GM12872 (cell line): ENCODE data around the gene RAPSN.

Experiments
- TF ChIP-seq, protein P1 (sequence below): IDR thresholded peaks from 3 replicates; pipeline ENCODE4 v1.5.1; 2011; ENCODE audit warnings: low read depth, mild to moderate bottlenecking, low read length, moderate library complexity; ENCODE audit not compliant: insufficient read depth

RAPSN gene

DNA sequence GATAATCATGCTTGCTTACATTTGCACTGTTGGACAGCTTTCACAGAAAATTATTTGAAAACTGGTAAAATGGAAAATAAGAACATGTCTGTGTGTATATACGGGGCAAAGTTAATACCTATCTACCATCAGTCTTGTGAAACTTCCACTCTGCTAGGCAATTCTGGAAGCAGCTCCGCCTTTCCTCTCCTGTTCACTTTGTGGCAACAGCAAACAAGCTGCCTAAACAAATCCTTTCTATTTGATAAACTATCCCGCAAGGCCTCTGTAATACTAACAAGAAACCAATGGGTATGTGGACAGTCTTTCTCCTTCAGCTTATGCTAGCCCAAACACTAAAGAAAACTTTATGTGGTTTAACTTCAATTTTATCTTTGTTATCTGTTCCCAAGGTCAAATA lies 39.2 kb upstream of the RAPSN start:
- TF ChIP-seq, protein P1, sequence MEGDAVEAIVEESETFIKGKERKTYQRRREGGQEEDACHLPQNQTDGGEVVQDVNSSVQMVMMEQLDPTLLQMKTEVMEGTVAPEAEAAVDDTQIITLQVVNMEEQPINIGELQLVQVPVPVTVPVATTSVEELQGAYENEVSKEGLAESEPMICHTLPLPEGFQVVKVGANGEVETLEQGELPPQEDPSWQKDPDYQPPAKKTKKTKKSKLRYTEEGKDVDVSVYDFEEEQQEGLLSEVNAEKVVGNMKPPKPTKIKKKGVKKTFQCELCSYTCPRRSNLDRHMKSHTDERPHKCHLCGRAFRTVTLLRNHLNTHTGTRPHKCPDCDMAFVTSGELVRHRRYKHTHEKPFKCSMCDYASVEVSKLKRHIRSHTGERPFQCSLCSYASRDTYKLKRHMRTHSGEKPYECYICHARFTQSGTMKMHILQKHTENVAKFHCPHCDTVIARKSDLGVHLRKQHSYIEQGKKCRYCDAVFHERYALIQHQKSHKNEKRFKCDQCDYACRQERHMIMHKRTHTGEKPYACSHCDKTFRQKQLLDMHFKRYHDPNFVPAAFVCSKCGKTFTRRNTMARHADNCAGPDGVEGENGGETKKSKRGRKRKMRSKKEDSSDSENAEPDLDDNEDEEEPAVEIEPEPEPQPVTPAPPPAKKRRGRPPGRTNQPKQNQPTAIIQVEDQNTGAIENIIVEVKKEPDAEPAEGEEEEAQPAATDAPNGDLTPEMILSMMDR, result no peak

DNA sequence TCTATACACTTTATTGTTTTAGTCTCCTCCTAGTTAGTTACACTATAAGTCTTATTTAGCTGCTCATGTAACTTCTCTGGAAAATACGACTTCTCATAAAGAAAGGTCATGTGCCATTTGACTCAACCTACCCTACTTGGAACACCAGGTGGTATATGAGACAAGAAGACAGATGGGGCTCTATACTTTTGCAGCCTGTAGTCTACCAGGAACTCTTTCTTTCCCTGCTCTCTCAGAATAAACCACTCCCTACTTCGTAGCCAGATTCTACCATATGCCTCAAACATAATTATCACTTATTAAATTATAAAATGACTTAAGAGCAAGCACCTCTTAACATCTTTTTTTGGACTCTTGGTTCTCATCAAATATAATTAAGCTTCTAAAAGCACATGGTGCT lies 38.5 kb upstream of the RAPSN start:
- TF ChIP-seq, protein P1, result no peak

DNA sequence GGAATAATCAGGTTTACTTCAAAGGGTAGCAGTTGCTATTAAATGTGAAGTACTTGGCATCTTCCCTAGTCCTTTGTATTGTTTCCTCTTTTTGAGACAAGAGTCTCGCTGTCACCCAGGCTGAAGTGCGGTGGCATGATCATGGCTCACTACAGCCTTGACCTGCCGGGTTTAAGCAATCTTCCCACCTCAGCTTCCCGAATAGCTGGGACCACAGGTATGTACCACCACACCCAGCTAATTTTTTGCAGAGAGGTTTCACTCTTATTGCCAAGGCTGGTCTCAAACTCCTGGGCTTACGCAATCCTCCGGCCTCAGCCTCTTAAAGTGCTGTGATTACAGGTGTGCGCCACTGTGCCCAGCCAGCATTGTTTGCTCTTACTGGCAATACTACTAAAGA lies 36.2 kb upstream of the RAPSN start:
- TF ChIP-seq, protein P1, result no peak

- TF ChIP-seq, protein P1, result no peak
Observed at GRCh38 chr11:47483457-47483856, 34.5 kb upstream of the RAPSN start.

GRCh38 chr11:47480762-47481161 lies 31.8 kb upstream of the RAPSN start:
- TF ChIP-seq, protein P1, result no peak

- TF ChIP-seq, protein P1, result no peak
Observed at GRCh38 chr11:47478651-47479329, 29.9 kb upstream of the RAPSN start.

- TF ChIP-seq, protein P1, result no peak
Observed at GRCh38 chr11:47477753-47478152, 28.8 kb upstream of the RAPSN start.
